ENCODE results near the gene INAVA. TPM values are rescaled to one million over a fixed set of nuclear protein-coding genes. Genes with fewer than 3 reads are reported as not detected.

INAVA gene
- total RNA-seq, 1 experiment from 2014 or later: 36.8 TPM

DNA sequence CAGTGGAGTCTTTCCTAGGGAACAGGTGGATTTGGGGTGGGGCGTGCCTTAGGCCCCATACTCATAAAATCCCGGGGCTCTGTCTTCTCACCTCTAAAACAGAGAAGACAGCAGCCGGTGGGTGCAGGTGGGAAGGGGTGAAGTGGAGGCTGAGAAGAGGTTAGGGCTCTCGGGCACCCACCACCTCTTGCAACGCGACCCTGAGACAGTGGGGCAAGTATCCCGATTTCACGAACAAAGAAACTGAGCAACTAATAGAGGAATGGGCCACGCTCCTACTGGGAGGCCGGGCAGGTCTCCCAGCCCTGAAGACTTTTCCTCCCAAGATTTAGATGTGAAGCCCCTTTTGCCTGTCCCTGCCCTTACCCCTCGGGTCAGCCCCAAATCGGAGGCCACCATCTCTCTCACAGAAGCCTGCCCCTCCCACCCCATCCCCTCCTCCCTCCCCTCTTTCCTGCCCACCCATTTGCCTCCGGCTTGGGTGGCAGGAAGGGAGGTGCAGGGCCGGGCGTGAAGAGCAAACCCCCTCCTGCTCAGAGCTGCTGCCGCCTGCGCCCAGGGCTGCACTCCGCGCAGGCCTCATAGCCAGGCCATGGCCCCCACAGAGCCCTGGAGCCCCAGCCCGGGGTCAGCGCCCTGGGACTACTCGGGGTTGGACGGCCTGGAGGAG lies 22.1 kb upstream of the INAVA start, which contains the start of gene GPR25:
TSS of gene GPR25 (plus strand) at position 536 of the 670 bp plus-strand sequence. CDS start at position 593, 57 bp downstream.
- H2BK20ac ChIP-seq (ENCODE audit: low read depth, low read length, poor library complexity, severe bottlenecking): no peak within 1 kb of the TSS
- no peaks in the 10 kb centered on the region for H3K79me1 ChIP-seq (ENCODE audit: insufficient read depth, low read depth, low read length, poor library complexity, severe bottlenecking)
- WGBS (ENCODE audit: extremely low coverage, insufficient read length, low lambda C conversion rate): no CpG with 5 or more reads among the region's 23 CpGs
- H3K9me3 ChIP-seq (ENCODE audit: control insufficient read depth, low read depth, low read length): no peaks in the 10 kb centered on the region
- Mint-ChIP-seq H3K9me3 (no peaks in the 10 kb centered on the region), H3K27ac (no peak within 1 kb of the TSS), H3K4me1 (peaks cover 17 to 18% of the 10 kb centered on the region in 2 experiments), H3K36me3 (ENCODE audit: insufficient read depth in 1 of 3, low read depth in 3 of 3) (no peaks in the 10 kb centered on the region; a peak in 1 of 7 replicates), H3K27me3 (ENCODE audit: low read depth) (no peaks in the 10 kb centered on the region), H3K4me3 (no peak within 1 kb of the TSS)
- no peak within 1 kb of the TSS for H3K9ac ChIP-seq (ENCODE audit: extremely low read depth, insufficient read length, low read length)
- H2BK5ac ChIP-seq (ENCODE audit: insufficient read length, low read length): no peak within 1 kb of the TSS
- H3T11ph ChIP-seq (ENCODE audit: low read length): no peak within 1 kb of the TSS
- TF ChIP-seq CTCF (conservative IDR thresholded peaks at IDR 0.05): no peak
- H4K91ac ChIP-seq (ENCODE audit: insufficient read length, low read depth, low read length): no peak within 1 kb of the TSS
- 0 out of 2 replicates have a peak within 1 kb of the TSS, but pooled peaks have one; percentile 33 for H3K14ac ChIP-seq (ENCODE audit: insufficient read depth, low read length)
- DNase-seq: no peak
- H3K4ac ChIP-seq (ENCODE audit: low read depth, low read length): no peak within 1 kb of the TSS
- H3K18ac ChIP-seq (ENCODE audit: insufficient read length, low read depth, low read length): no peak within 1 kb of the TSS
- no peak within 1 kb of the TSS for H2AK5ac ChIP-seq (ENCODE audit: insufficient read length, low read length)
- no peak within 1 kb of the TSS for H4K5ac ChIP-seq (ENCODE audit: insufficient read length, low read depth, low read length)
- H3K79me2 ChIP-seq (ENCODE audit: insufficient read depth, low read length): no peaks in the 10 kb centered on the region
- H3K23me2 ChIP-seq (ENCODE audit: insufficient read length, low read depth, low read length, poor library complexity, severe bottlenecking): no peaks in the 10 kb centered on the region
- peaks cover 4% of the 10 kb centered on the region for H3K4me1 ChIP-seq (ENCODE audit: insufficient read depth, low read length)
- H3K56ac ChIP-seq (ENCODE audit: insufficient read length, low read depth, low read length): no peak within 1 kb of the TSS
- H3K27ac ChIP-seq (ENCODE audit: insufficient read length, low read depth, low read length): no peak within 1 kb of the TSS
- no peak within 1 kb of the TSS for H2BK12ac ChIP-seq (ENCODE audit: insufficient read length, low read depth, low read length)
- H3K4me2 ChIP-seq (ENCODE audit: insufficient read depth, insufficient read length, low read length): no peak within 1 kb of the TSS
- H3K27me3 ChIP-seq (ENCODE audit: insufficient read depth, low read length): no peaks in the 10 kb centered on the region
- H4K8ac ChIP-seq (replicated peaks; ENCODE audit: insufficient read length, low read depth, low read length): no peak within 1 kb of the TSS
- H2BK15ac ChIP-seq (ENCODE audit: low read depth, low read length): no peak within 1 kb of the TSS; the same call in 1 of the 2 replicates
- H2AFZ ChIP-seq (ENCODE audit: low read length): no peak within 1 kb of the TSS
- H4K20me1 ChIP-seq (ENCODE audit: control insufficient read depth, insufficient read depth, insufficient read length): no peaks in the 10 kb centered on the region
- no peak within 1 kb of the TSS for H3K23ac ChIP-seq (ENCODE audit: insufficient read length, low read depth, low read length)
- no peak within 1 kb of the TSS for H2BK120ac ChIP-seq (ENCODE audit: low read depth, low read length, poor library complexity, severe bottlenecking)

Measured in H9 (cell line).